Measurements from ENCODE around the gene DIS3L. TPM values are rescaled to one million over a fixed set of nuclear protein-coding genes. Genes with fewer than 3 reads are reported as not detected.

The DIS3L gene
- total RNA-seq, 2 experiments from 2014 or later: 22.6 to 24.3 TPM

- no peaks in the 10 kb centered on the region for H3K9me3 Mint-ChIP-seq
- H3K4me3 Mint-ChIP-seq: no peak overlapping the region
- no peaks in the 10 kb centered on the region for H3K36me3 Mint-ChIP-seq (ENCODE audit: low read depth)
- ChIA-PET CTCF (no interaction called here), POLR2A (no interaction called here)
- no peak overlapping the region for H3K27ac Mint-ChIP-seq
- no peak for TF ChIP-seq CTCF (IDR thresholded peaks at IDR 0.05)
- Histone ChIP-seq H3K9me3 (ENCODE audit: control insufficient read depth in 1 of 2, insufficient read depth in 1 of 2, low read length in 2 of 2) (no peaks in the 10 kb centered on the region), H3K36me3 (ENCODE audit: insufficient read depth, low read length) (no peaks in the 10 kb centered on the region), H3K27me3 (ENCODE audit: control insufficient read depth in 1 of 2, insufficient read depth in 2 of 2, low read length in 2 of 2) (no peaks in the 10 kb centered on the region), H3K4me3 (ENCODE audit: low read length) (no peak overlapping the region), H3K27ac (ENCODE audit: low read depth in 1 of 2, low read length in 2 of 2) (no peak overlapping the region), H3K4me1 (ENCODE audit: insufficient read depth, low read length) (no peaks in the 10 kb centered on the region)
- H3K27me3 Mint-ChIP-seq: no peaks in the 10 kb centered on the region
- intact Hi-C loops (cut with DNase I, micrococcal nuclease): no loop called here
- no peaks in the 10 kb centered on the region for H3K4me1 Mint-ChIP-seq (ENCODE audit: low read depth)
- ATAC-seq (ENCODE audit: poor library complexity) (no peak), DNase-seq (no peak)
These were observed 69.4 kb downstream of the DIS3L start for GRCh38 chr15:66362776-66363175.

GRCh38 chr15:66364944-66365528 lies 71.7 kb downstream of the DIS3L start:
- DNase-seq: no peak
- Mint-ChIP-seq H3K36me3 (ENCODE audit: low read depth) (no peaks in the 10 kb centered on the region), H3K9me3 (no peaks in the 10 kb centered on the region), H3K4me1 (ENCODE audit: low read depth) (peaks cover 7% of the 10 kb centered on the region), H3K27ac (no peak overlapping the region), H3K27me3 (no peaks in the 10 kb centered on the region), H3K4me3 (no peak overlapping the region)
- intact Hi-C loops (cut with DNase I, micrococcal nuclease): no loop called here
- Histone ChIP-seq H3K4me1 (ENCODE audit: insufficient read depth, low read length) (peaks cover 7% of the 10 kb centered on the region), H3K36me3 (ENCODE audit: insufficient read depth, low read length) (no peaks in the 10 kb centered on the region), H3K4me3 (ENCODE audit: low read length) (no peak overlapping the region), H3K27me3 (ENCODE audit: control insufficient read depth in 1 of 2, insufficient read depth in 2 of 2, low read length in 2 of 2) (no peaks in the 10 kb centered on the region), H3K9me3 (ENCODE audit: control insufficient read depth in 1 of 2, insufficient read depth in 1 of 2, low read length in 2 of 2) (no peaks in the 10 kb centered on the region), H3K27ac (ENCODE audit: low read depth in 1 of 2, low read length in 2 of 2) (no peak overlapping the region)
- no peak for ATAC-seq (ENCODE audit: poor library complexity)
- CTCF ChIA-PET: no interaction called here
- TF ChIP-seq CTCF (IDR thresholded peaks at IDR 0.05): no peak
- POLR2A ChIA-PET: no interaction called here

- no peaks in the 10 kb centered on the region for H3K27me3 Mint-ChIP-seq
- ATAC-seq (ENCODE audit: poor library complexity) (peak; percentile 63), DNase-seq (peak in 4 of 14 experiments; percentile 30 to 65 (median 60))
- peak overlapping the region; percentile 83 for H3K4me3 Mint-ChIP-seq
- no peaks in the 10 kb centered on the region for H3K9me3 Mint-ChIP-seq
- Histone ChIP-seq H3K27me3 (ENCODE audit: control insufficient read depth in 1 of 2, insufficient read depth in 2 of 2, low read length in 2 of 2) (no peaks in the 10 kb centered on the region), H3K27ac (ENCODE audit: low read depth in 1 of 2, low read length in 2 of 2) (peak overlapping the region; percentile 21 to 78), H3K4me3 (ENCODE audit: low read length) (peak overlapping the region; percentile 47), H3K36me3 (ENCODE audit: insufficient read depth, low read length) (no peaks in the 10 kb centered on the region), H3K4me1 (ENCODE audit: insufficient read depth, low read length) (peaks cover 12% of the 10 kb centered on the region), H3K9me3 (ENCODE audit: control insufficient read depth in 1 of 2, insufficient read depth in 1 of 2, low read length in 2 of 2) (peaks cover 0 to 7% of the 10 kb centered on the region in 2 experiments)
- peaks cover 15% of the 10 kb centered on the region for H3K4me1 Mint-ChIP-seq (ENCODE audit: low read depth)
- intact Hi-C loops (cut with DNase I, micrococcal nuclease): no loop called here
- H3K36me3 Mint-ChIP-seq (ENCODE audit: low read depth): no peaks in the 10 kb centered on the region
- peak overlapping the region; percentile 67 for H3K27ac Mint-ChIP-seq
- CTCF ChIA-PET: interaction anchor here (1.8 to 2.1 kb wide), 2 partner anchors 16 to 127 kb away, joined by 6 to 8 read pairs; partner anchors contain the start of gene SNAPC5
- no peak for TF ChIP-seq CTCF (IDR thresholded peaks at IDR 0.05)
- POLR2A ChIA-PET: interaction anchor here (0.9 to 1.9 kb wide), 5 partner anchors 16 to 129 kb away, joined by 3 to 12 read pairs (median 3); partner anchors contain the start of gene MAP2K1
These were observed 76.6 kb downstream of the DIS3L start for GRCh38 chr15:66369773-66370651.
